ENCODE measurements around the gene MRPS27. TPM values are rescaled to one million over a fixed set of nuclear protein-coding genes. Genes with fewer than 3 reads are reported as not detected.

MRPS27 gene
- polyA plus RNA-seq, 2 of the 4 experiments (the other 2 are of a cell fraction), result 81.0 to 141 TPM

DNA sequence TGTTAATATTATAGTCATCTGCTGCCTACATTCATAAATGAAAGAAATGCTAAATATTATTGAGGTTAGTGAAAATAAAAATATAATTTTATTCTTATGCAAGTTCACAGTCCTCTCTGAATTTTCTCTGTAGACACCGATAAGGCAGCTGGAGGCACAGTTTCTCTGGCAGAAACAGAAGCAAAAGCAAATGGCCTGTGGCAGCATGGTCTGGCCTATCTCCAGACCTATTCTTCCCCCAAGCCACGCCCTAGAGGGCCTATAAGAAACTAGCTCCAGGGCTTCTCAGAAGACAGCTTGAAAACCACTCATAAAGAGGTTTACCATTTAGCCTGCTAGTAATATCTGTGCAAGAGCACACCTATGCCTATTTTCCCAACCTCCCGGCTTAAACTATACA is 28.4 kb downstream of the MRPS27 start:
- ATAC-seq, result no peak

GRCh38 chr5:72290356-72291133 is 29.5 kb downstream of the MRPS27 start:
- H3K4me1 ChIP-seq, result peaks cover 17% of the 10 kb centered on the region
- ChIA-PET POLR2A (no interaction called here), CTCF (interaction anchor here (2.2 to 2.6 kb wide), 2 partner anchors 10 to 18 kb away, joined by 10 to 14 read pairs; no protein-coding TSS in a partner anchor)
- no peak for FAIRE-seq
- WGBS (ENCODE audit: missing lambda C conversion rate), result 91% methylated on average over 6 of the region's 6 CpGs
- no peak for DNase-seq (ENCODE audit: low read depth in 1 of 2, low spot score in 1 of 2)
- no peak overlapping the region for H3K4me2 ChIP-seq
- no peak for TF ChIP-seq PHF8 (IDR thresholded peaks at IDR 0.05; ENCODE audit: borderline replicate concordance, low read depth)
- TF ChIP-seq HEYL (CRISPR knock-in tag; IDR thresholded peaks at IDR 0.05), result no peak
- no peak for TF ChIP-seq GATA3 (IDR thresholded peaks at IDR 0.05; ENCODE audit: borderline replicate concordance)
- TF ChIP-seq MAX (IDR thresholded peaks at IDR 0.05), result no peak
- TF ChIP-seq NR3C1 (IDR thresholded peaks at IDR 0.05), result no peak
- no peak for TF ChIP-seq RAD21 (conservative IDR thresholded peaks at IDR 0.05 in 1 of 2, IDR thresholded peaks at IDR 0.05 in 1 of 2)
- TF ChIP-seq ESRRA (IDR thresholded peaks at IDR 0.05; ENCODE audit: borderline replicate concordance, low read length), result no peak
- TF ChIP-seq SREBF2 (IDR thresholded peaks at IDR 0.05), result no peak
- TF ChIP-seq, protein P1, sequence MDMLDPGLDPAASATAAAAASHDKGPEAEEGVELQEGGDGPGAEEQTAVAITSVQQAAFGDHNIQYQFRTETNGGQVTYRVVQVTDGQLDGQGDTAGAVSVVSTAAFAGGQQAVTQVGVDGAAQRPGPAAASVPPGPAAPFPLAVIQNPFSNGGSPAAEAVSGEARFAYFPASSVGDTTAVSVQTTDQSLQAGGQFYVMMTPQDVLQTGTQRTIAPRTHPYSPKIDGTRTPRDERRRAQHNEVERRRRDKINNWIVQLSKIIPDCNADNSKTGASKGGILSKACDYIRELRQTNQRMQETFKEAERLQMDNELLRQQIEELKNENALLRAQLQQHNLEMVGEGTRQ (IDR thresholded peaks at IDR 0.05), result no peak
- TF ChIP-seq RCOR1 (IDR thresholded peaks at IDR 0.05; ENCODE audit: low read depth, low read length), result no peak
- TF ChIP-seq EHMT2 (IDR thresholded peaks at IDR 0.05; ENCODE audit: low read depth), result no peak
- TF ChIP-seq KDM1A (IDR thresholded peaks at IDR 0.05; ENCODE audit: low read depth), result no peak
- TF ChIP-seq FOSL2 (IDR thresholded peaks at IDR 0.05), result no peak
- TF ChIP-seq FOSL2 (CRISPR knock-in tag; IDR thresholded peaks at IDR 0.05), result no peak
- TF ChIP-seq ZNF302 (CRISPR knock-in tag; IDR thresholded peaks at IDR 0.05), result no peak
- H3K27ac ChIP-seq, result no peak overlapping the region
- ATAC-seq, result no peak
- H3K9me3 ChIP-seq, result no peaks in the 10 kb centered on the region
- no peak overlapping the region for H3K4me3 ChIP-seq

More for the DNA sequence above, 28.4 kb downstream of the MRPS27 start:
- 96% methylated on average over 3 of the region's 3 CpGs for WGBS (ENCODE audit: missing lambda C conversion rate)
- Histone ChIP-seq H3K4me3 (no peak overlapping the region), H3K4me1 (peaks cover 17% of the 10 kb centered on the region), H3K4me2 (no peak overlapping the region), H3K27ac (0 out of 6 replicates have a peak overlapping the region, but pooled peaks of 1 of the 2 experiments have one; percentile 2), H3K9me3 (no peaks in the 10 kb centered on the region)
- FAIRE-seq (no peak), DNase-seq (ENCODE audit: low read depth in 1 of 2, low spot score in 1 of 2) (no peak)
- no peak for TF ChIP-seq FOSB (CRISPR knock-in tag; IDR thresholded peaks at IDR 0.05)
- no peak for TF ChIP-seq RCOR1 (IDR thresholded peaks at IDR 0.05; ENCODE audit: low read depth, low read length)
- no peak for TF ChIP-seq RAD21 (conservative IDR thresholded peaks at IDR 0.05 in 1 of 2, IDR thresholded peaks at IDR 0.05 in 1 of 2)
- no peak for TF ChIP-seq HDAC2 (IDR thresholded peaks at IDR 0.05)
- TF ChIP-seq HEYL (CRISPR knock-in tag; IDR thresholded peaks at IDR 0.05), result no peak
- TF ChIP-seq, protein P1 (IDR thresholded peaks at IDR 0.05), result no peak
- TF ChIP-seq MAX (IDR thresholded peaks at IDR 0.05), result no peak
- no peak for TF ChIP-seq RFX5 (IDR thresholded peaks at IDR 0.05)
- TF ChIP-seq GATA3 (IDR thresholded peaks at IDR 0.05; ENCODE audit: borderline replicate concordance), result no peak
- TF ChIP-seq BCL3 (IDR thresholded peaks at IDR 0.05), result no peak
- TF ChIP-seq TP53 (CRISPR knock-in tag; IDR thresholded peaks at IDR 0.05), result no peak
- ChIA-PET POLR2A (interaction anchor here (1.1 kb wide), 1 partner anchor 10 kb away, joined by 3 read pairs; no protein-coding TSS in a partner anchor), CTCF (interaction anchor here (1.2 to 1.4 kb wide), 3 partner anchors 10 to 89 kb away, joined by 3 to 4 read pairs (median 4); no protein-coding TSS in a partner anchor)
